HG02642 (cell line): ENCODE results near the gene RFC4.
"Not testable (repeated sequence)": the region's sequence is repeated elsewhere in the genome, so short reads cannot be mapped to it uniquely, and the experiment has no call there.

Experiments used
- ATAC-seq: cut with Tn5 transposase; IDR thresholded peaks from one replicate; pipeline ENCODE4 v1.9.1; 2021; ENCODE audit warnings: mild to moderate bottlenecking; ENCODE audit not compliant: unreplicated experiment, poor library complexity

RFC4 gene

GRCh38 chr3:186806089-186807055 lies at the start of gene RFC4:
RFC4 (minus strand) TSS chr3:186806482; CDS start chr3:186804713, 1,769 bp downstream.
- peak; percentile 94 for ATAC-seq

GRCh38 chr3:186854954-186855353 lies 48.7 kb upstream of the RFC4 start:
- ATAC-seq: no peak

GRCh38 chr3:186854146-186854545 lies 47.9 kb upstream of the RFC4 start:
- ATAC-seq: no peak

GRCh38 chr3:186852994-186853393 lies 46.7 kb upstream of the RFC4 start:
- ATAC-seq: no peak

- ATAC-seq: not testable (repeated sequence)
These were observed 45.6 kb upstream of the RFC4 start for GRCh38 chr3:186851835-186852234.

- ATAC-seq: no peak
These were observed 43.2 kb upstream of the RFC4 start for GRCh38 chr3:186849374-186849975.

- no peak for ATAC-seq
These were observed 41.2 kb upstream of the RFC4 start for GRCh38 chr3:186847437-186847836.

GRCh38 chr3:186845756-186846155 lies 39.5 kb upstream of the RFC4 start:
- no peak for ATAC-seq

- no peak for ATAC-seq
These were observed 38.6 kb upstream of the RFC4 start for GRCh38 chr3:186844908-186845307.

GRCh38 chr3:186843039-186843432 lies 36.8 kb upstream of the RFC4 start:
- ATAC-seq: no peak

GRCh38 chr3:186842426-186843038 lies 36.2 kb upstream of the RFC4 start, which contains the start of gene ADIPOQ:
ADIPOQ (plus strand) TSS chr3:186842710; CDS start chr3:186853059, 10,349 bp downstream.
- ATAC-seq: no peak

- ATAC-seq: no peak
These were observed 35.3 kb upstream of the RFC4 start for GRCh38 chr3:186841620-186842019.

- ATAC-seq: no peak
These were observed 33.8 kb upstream of the RFC4 start for GRCh38 chr3:186839874-186840641.

- no peak for ATAC-seq
These were observed 26.0 kb upstream of the RFC4 start for GRCh38 chr3:186832276-186832675.

- ATAC-seq: no peak
These were observed 25.5 kb upstream of the RFC4 start for GRCh38 chr3:186831798-186832197.

GRCh38 chr3:186828340-186828739 lies 22.1 kb upstream of the RFC4 start:
- ATAC-seq: no peak

GRCh38 chr3:186826976-186827857 lies 20.9 kb upstream of the RFC4 start:
- peak; percentile 90 for ATAC-seq

- ATAC-seq: no peak
These were observed 20.2 kb upstream of the RFC4 start for GRCh38 chr3:186826410-186826975.

GRCh38 chr3:186825872-186826409 lies 19.7 kb upstream of the RFC4 start:
- no peak for ATAC-seq
